MM.1S (cell line): ENCODE results near the gene FMNL1.

Source experiments
- DNase-seq: peaks from one replicate; pipeline ENCODE4 v3.0.0-alpha.2; 2015
- H2AFZ ChIP-seq: fragments of 300-600 bp; sonication (generic); 2 replicates; pipeline ENCODE4 v1.6.0; 2016; ENCODE audit warnings: antibody characterized with exemption, low read length
- H3F3A ChIP-seq: fragments of 300-600 bp; sonication (generic); 2 replicates; pipeline ENCODE4 v1.6.1; 2016; ENCODE audit warnings: mild to moderate bottlenecking, antibody characterized with exemption, low read length, moderate library complexity, mixed read lengths; ENCODE audit not compliant: insufficient read depth
- H3K27ac ChIP-seq: fragments of 300-600 bp; sonication (generic); 2 replicates; pipeline ENCODE4 v1.5.1; 2016; ENCODE audit warnings: mild to moderate bottlenecking, low read length
- H3K27me3 ChIP-seq: fragments of 300-600 bp; sonication (generic); replicated peaks from 2 replicates; pipeline ENCODE4 v1.6.0; 2016; ENCODE audit warnings: low read length; ENCODE audit not compliant: insufficient read depth
- H3K36me3 ChIP-seq: fragments of 300-600 bp; sonication (generic); replicated peaks from 2 replicates; pipeline ENCODE4 v1.6.1; 2016; ENCODE audit warnings: mild to moderate bottlenecking, low read length, mixed read lengths; ENCODE audit not compliant: insufficient read depth
- H3K4me1 ChIP-seq: fragments of 300-600 bp; sonication (generic); 2 replicates; pipeline ENCODE4 v1.6.1; 2016; ENCODE audit warnings: low read length, mixed read lengths
- H3K4me2 ChIP-seq: fragments of 300-600 bp; sonication (generic); 2 replicates; pipeline ENCODE4 v1.6.0; 2016; ENCODE audit warnings: low read depth, low read length
- H3K4me3 ChIP-seq: fragments of 300-600 bp; sonication (generic); 2 replicates; pipeline ENCODE4 v1.5.1; 2016; ENCODE audit warnings: low read length, mixed read lengths
- H3K79me2 ChIP-seq: fragments of 300-600 bp; sonication (generic); 2 replicates; pipeline ENCODE4 v1.6.1; 2016; ENCODE audit warnings: mixed run types, low read length, mixed read lengths
- H3K9ac ChIP-seq: fragments of 300-600 bp; sonication (generic); 2 replicates; pipeline ENCODE4 v1.6.1; 2016; ENCODE audit warnings: low read length, mixed read lengths
- H3K9me2 ChIP-seq: fragments of 300-600 bp; sonication (generic); replicated peaks from 2 replicates; pipeline ENCODE4 v1.6.1; 2016; ENCODE audit warnings: mild to moderate bottlenecking, low read length, mixed read lengths; ENCODE audit not compliant: insufficient read depth
- H3K9me3 ChIP-seq: fragments of 300-600 bp; sonication (generic); replicated peaks from 2 replicates; pipeline ENCODE4 v1.6.1; 2016; ENCODE audit warnings: mild to moderate bottlenecking, low read length, mixed read lengths; ENCODE audit not compliant: insufficient read depth
- H4K20me1 ChIP-seq: fragments of 300-600 bp; sonication (generic); 2 replicates; pipeline ENCODE4 v1.6.1; 2016; ENCODE audit warnings: mild to moderate bottlenecking, low read length, moderate library complexity, mixed read lengths; ENCODE audit not compliant: insufficient read depth
- CTCF ChIP-seq: fragments of 300-600 bp; sonication (generic); IDR thresholded peaks from 2 replicates; pipeline ENCODE4 v1.5.1; 2016; ENCODE audit warnings: antibody characterized with exemption, low read length, mixed read lengths
- EZH2 ChIP-seq: fragments of 300-600 bp; sonication (generic); optimal IDR thresholded peaks from 2 replicates; pipeline ENCODE3; 2017; ENCODE audit warnings: low read depth, mild to moderate bottlenecking, antibody characterized with exemption, low read length, mixed read lengths
- EZH2phosphoT487 ChIP-seq: fragments of 300-600 bp; sonication (generic); IDR thresholded peaks from 2 replicates; pipeline ENCODE4 v1.6.1; 2018; ENCODE audit warnings: antibody characterized with exemption, low read length

FMNL1 gene

GRCh38 chr17:45253879-45254278 lies 32.2 kb downstream of the FMNL1 start:
- peaks cover 2% of the 10 kb centered on the region; the same call in 1 of the 2 replicates for H3K79me2 ChIP-seq
- H3F3A ChIP-seq = peaks cover 4% of the 10 kb centered on the region; the same call in 1 of the 2 replicates
- H4K20me1 ChIP-seq = no peaks in the 10 kb centered on the region
- no peaks in the 10 kb centered on the region for H3K27me3 ChIP-seq
- H3K4me1 ChIP-seq = peaks cover 12% of the 10 kb centered on the region; the same call in 1 of the 2 replicates
- no peak overlapping the region for H3K27ac ChIP-seq
- no peaks in the 10 kb centered on the region for H3K9me2 ChIP-seq
- DNase-seq = no peak
- H3K4me3 ChIP-seq = no peak overlapping the region
- H2AFZ ChIP-seq = no peak overlapping the region
- TF ChIP-seq EZH2phosphoT487 = no peak
- TF ChIP-seq EZH2 = no peak
- no peaks in the 10 kb centered on the region for H3K9me3 ChIP-seq
- H3K9ac ChIP-seq = no peak overlapping the region
- H3K36me3 ChIP-seq = no peaks in the 10 kb centered on the region
- no peak overlapping the region for H3K4me2 ChIP-seq

- TF ChIP-seq EZH2phosphoT487 (no peak), EZH2 (no peak), CTCF (no peak)
- H3K9me2 ChIP-seq = no peaks in the 10 kb centered on the region
- H3F3A ChIP-seq = peaks cover 4% of the 10 kb centered on the region; the same call in 1 of the 2 replicates
- H3K27me3 ChIP-seq = no peaks in the 10 kb centered on the region
- no peaks in the 10 kb centered on the region for H3K9me3 ChIP-seq
- H2AFZ ChIP-seq = no peak overlapping the region
- no peak for DNase-seq
- H3K4me1 ChIP-seq = peaks cover 12% of the 10 kb centered on the region; the same call in 1 of the 2 replicates
- H3K36me3 ChIP-seq = no peaks in the 10 kb centered on the region
- no peaks in the 10 kb centered on the region for H4K20me1 ChIP-seq
- H3K4me3 ChIP-seq = no peak overlapping the region
- H3K27ac ChIP-seq = no peak overlapping the region
- H3K4me2 ChIP-seq = no peak overlapping the region
- no peak overlapping the region for H3K9ac ChIP-seq
- no peaks in the 10 kb centered on the region for H3K79me2 ChIP-seq
Measured at GRCh38 chr17:45255358-45255757, 33.7 kb downstream of the FMNL1 start.

- H3K9ac ChIP-seq = no peak overlapping the region
- H3K4me3 ChIP-seq = no peak overlapping the region
- peaks cover 7% of the 10 kb centered on the region; the same call in 1 of the 2 replicates for H3F3A ChIP-seq
- H3K79me2 ChIP-seq = no peaks in the 10 kb centered on the region
- H3K27ac ChIP-seq = no peak overlapping the region
- peak; percentile 30 for DNase-seq
- H3K9me3 ChIP-seq = no peaks in the 10 kb centered on the region
- H3K4me1 ChIP-seq = peaks cover 12% of the 10 kb centered on the region; the same call in 1 of the 2 replicates
- H3K9me2 ChIP-seq = no peaks in the 10 kb centered on the region
- no peaks in the 10 kb centered on the region for H3K27me3 ChIP-seq
- TF ChIP-seq EZH2phosphoT487 = no peak
- TF ChIP-seq CTCF = peak; percentile 33
- TF ChIP-seq EZH2 = no peak
- H3K36me3 ChIP-seq = no peaks in the 10 kb centered on the region
- peak overlapping the region; percentile 4; the same call in 1 of the 2 replicates for H3K4me2 ChIP-seq
- no peak overlapping the region for H2AFZ ChIP-seq
- no peaks in the 10 kb centered on the region for H4K20me1 ChIP-seq
Measured at GRCh38 chr17:45256114-45256966, 34.7 kb downstream of the FMNL1 start.
